H1 (cell line): ENCODE data around the gene JUP.

Experiments used
- BACH1 ChIP-seq: IDR thresholded peaks from 2 replicates; pipeline ENCODE4 v1.6.1; 2012; ENCODE audit warnings: low read length, improper control_type of control experiment
- EZH2 ChIP-seq: fragments of 200-600 bp; sonication (generic); IDR thresholded peaks from 2 replicates; pipeline ENCODE4 v1.7.1; 2012; ENCODE audit warnings: low read depth, mild to moderate bottlenecking, moderate library complexity, low read length, inconsistent platforms; ENCODE audit not compliant: severe bottlenecking
- HDAC2 ChIP-seq, 2 experiments: fragments of 300-600 bp in 1 of 2; sonication (generic) in 1 of 2; IDR thresholded peaks; 2 replicates each; pipeline ENCODE4 v1.6.1; 2011 to 2012; ENCODE audit warnings: low read depth in 2 of 2, low read length in 2 of 2, mild to moderate bottlenecking in 2 of 2, moderate library complexity in 2 of 2, borderline replicate concordance in 1 of 2, inconsistent platforms in 1 of 2
- JUND ChIP-seq: IDR thresholded peaks from 2 replicates; pipeline ENCODE4 v1.6.1; 2011; ENCODE audit warnings: mild to moderate bottlenecking, improper control_type of control experiment, low read length
- MAFK ChIP-seq: IDR thresholded peaks from 2 replicates; pipeline ENCODE4 v1.6.1; 2012; ENCODE audit warnings: low read depth, mild to moderate bottlenecking, improper control_type of control experiment, low read length
- POLR2A ChIP-seq, 2 experiments: IDR thresholded peaks; 1 replicate in 1 of 2; 2 replicates in 1 of 2; pipeline ENCODE4 v1.6.1; 2011; ENCODE audit warnings: low read depth in 2 of 2, low read length in 2 of 2, mild to moderate bottlenecking in 2 of 2; ENCODE audit errors: control extremely low read depth in 1 of 2
- POLR2AphosphoS5 ChIP-seq: IDR thresholded peaks from 2 replicates; pipeline ENCODE4 v1.6.1; 2011; ENCODE audit warnings: low read depth, low read length
- SRF ChIP-seq: IDR thresholded peaks from 2 replicates; pipeline ENCODE4 v1.6.1; 2011; ENCODE audit warnings: mild to moderate bottlenecking, low read depth, low read length, moderate library complexity
- TBP ChIP-seq: IDR thresholded peaks from 2 replicates; pipeline ENCODE4 v1.6.1; 2011; ENCODE audit warnings: low read depth, low read length, improper control_type of control experiment
- YY1 ChIP-seq: IDR thresholded peaks from 2 replicates; pipeline ENCODE4 v1.6.1; 2011; ENCODE audit warnings: low read depth, mild to moderate bottlenecking, low read length
- ZNF274 ChIP-seq: IDR thresholded peaks from 2 replicates; pipeline ENCODE4 v1.7.0; 2012; ENCODE audit warnings: low read length, borderline replicate concordance; ENCODE audit errors: extremely low read depth
- TF ChIP-seq, protein P1 (sequence below), 3 experiments: IDR thresholded peaks; 1 replicate in 2 of 3; 2 replicates in 1 of 3; pipeline versions ENCODE4 v1.5.1 to v1.6.1; 2011; ENCODE audit warnings: low read length in 3 of 3, mild to moderate bottlenecking in 3 of 3, inconsistent platforms in 2 of 3, low read depth in 1 of 3, moderate library complexity in 1 of 3; ENCODE audit not compliant: insufficient read depth in 1 of 3; ENCODE audit errors: control extremely low read depth in 1 of 3

DNA sequence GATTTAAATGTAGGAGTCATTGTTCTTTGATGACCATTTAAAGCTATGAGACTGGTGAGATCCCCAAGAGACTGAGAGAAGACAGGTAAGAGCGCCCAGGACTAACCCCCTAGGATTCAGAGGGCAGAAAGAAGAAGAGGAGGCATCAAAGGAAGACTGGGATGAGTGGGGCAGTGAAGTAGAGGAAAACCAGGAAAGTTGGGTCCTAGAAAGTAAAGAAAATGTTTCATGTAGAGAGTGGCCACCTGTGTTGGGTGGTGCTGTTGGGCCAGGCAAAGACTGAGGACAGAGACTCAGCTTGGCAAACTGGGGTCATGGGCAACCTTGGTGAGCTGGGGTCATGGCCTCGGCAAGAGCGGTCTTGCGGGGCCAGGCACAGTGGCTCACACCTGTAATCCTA is 50.8 kb downstream of the JUP start:
- TF ChIP-seq, protein P1, sequence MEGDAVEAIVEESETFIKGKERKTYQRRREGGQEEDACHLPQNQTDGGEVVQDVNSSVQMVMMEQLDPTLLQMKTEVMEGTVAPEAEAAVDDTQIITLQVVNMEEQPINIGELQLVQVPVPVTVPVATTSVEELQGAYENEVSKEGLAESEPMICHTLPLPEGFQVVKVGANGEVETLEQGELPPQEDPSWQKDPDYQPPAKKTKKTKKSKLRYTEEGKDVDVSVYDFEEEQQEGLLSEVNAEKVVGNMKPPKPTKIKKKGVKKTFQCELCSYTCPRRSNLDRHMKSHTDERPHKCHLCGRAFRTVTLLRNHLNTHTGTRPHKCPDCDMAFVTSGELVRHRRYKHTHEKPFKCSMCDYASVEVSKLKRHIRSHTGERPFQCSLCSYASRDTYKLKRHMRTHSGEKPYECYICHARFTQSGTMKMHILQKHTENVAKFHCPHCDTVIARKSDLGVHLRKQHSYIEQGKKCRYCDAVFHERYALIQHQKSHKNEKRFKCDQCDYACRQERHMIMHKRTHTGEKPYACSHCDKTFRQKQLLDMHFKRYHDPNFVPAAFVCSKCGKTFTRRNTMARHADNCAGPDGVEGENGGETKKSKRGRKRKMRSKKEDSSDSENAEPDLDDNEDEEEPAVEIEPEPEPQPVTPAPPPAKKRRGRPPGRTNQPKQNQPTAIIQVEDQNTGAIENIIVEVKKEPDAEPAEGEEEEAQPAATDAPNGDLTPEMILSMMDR (IDR thresholded peaks at IDR 0.05; ENCODE audit: control extremely low read depth in 1 of 3, insufficient read depth in 1 of 3, low read depth in 1 of 3, low read length in 3 of 3) = no peak
- no peak for TF ChIP-seq MAFK
- TF ChIP-seq ZNF274 = no peak
- no peak for TF ChIP-seq POLR2AphosphoS5
- no peak for TF ChIP-seq YY1
- no peak for TF ChIP-seq POLR2A (IDR thresholded peaks at IDR 0.05; ENCODE audit: control extremely low read depth in 1 of 2, low read depth in 2 of 2, low read length in 2 of 2)
- TF ChIP-seq SRF = no peak
- TF ChIP-seq BACH1 = no peak
- no peak for TF ChIP-seq EZH2
- no peak for TF ChIP-seq TBP
- TF ChIP-seq HDAC2 (IDR thresholded peaks at IDR 0.05; ENCODE audit: borderline replicate concordance in 1 of 2, low read depth in 2 of 2, low read length in 2 of 2) = no peak
- TF ChIP-seq JUND = no peak
